HG02588 (cell line): ENCODE results near the gene PRKD1.
"Not testable (repeated sequence)": the region's sequence is repeated elsewhere in the genome, so short reads cannot be mapped to it uniquely, and the experiment has no call there.

Experiments used
- ATAC-seq: cut with Tn5 transposase; IDR thresholded peaks from one replicate; pipeline ENCODE4 v1.9.1; 2021; ENCODE audit warnings: mild to moderate bottlenecking, moderate library complexity; ENCODE audit not compliant: unreplicated experiment

The PRKD1 gene

GRCh38 chr14:29840369-29840892, 87.2 kb downstream of the PRKD1 start:
- ATAC-seq: not testable (repeated sequence)

GRCh38 chr14:29839691-29840090, 88.0 kb downstream of the PRKD1 start:
- ATAC-seq: not testable (repeated sequence)

- no peak for ATAC-seq
Measured at GRCh38 chr14:29838752-29839151, 88.9 kb downstream of the PRKD1 start.

- ATAC-seq: peak; percentile 47
Measured at GRCh38 chr14:29836395-29836794, 91.3 kb downstream of the PRKD1 start.

GRCh38 chr14:29832042-29832441, 95.6 kb downstream of the PRKD1 start:
- ATAC-seq: no peak

- no peak for ATAC-seq
Measured at GRCh38 chr14:29829851-29830250, 97.8 kb downstream of the PRKD1 start.

GRCh38 chr14:29823816-29824215, 103.8 kb downstream of the PRKD1 start:
- ATAC-seq: no peak

GRCh38 chr14:29822430-29822709, 105.3 kb downstream of the PRKD1 start:
- ATAC-seq: no peak

GRCh38 chr14:29821661-29822429, 105.8 kb downstream of the PRKD1 start:
- no peak for ATAC-seq

GRCh38 chr14:29821242-29821641, 106.4 kb downstream of the PRKD1 start:
- no peak for ATAC-seq

GRCh38 chr14:29820785-29821184, 106.9 kb downstream of the PRKD1 start:
- no peak for ATAC-seq

- ATAC-seq: no peak
Measured at GRCh38 chr14:29817767-29818405, 109.8 kb downstream of the PRKD1 start.

- no peak for ATAC-seq
Measured at GRCh38 chr14:29815016-29815674, 112.5 kb downstream of the PRKD1 start.

- ATAC-seq: no peak
Measured at GRCh38 chr14:29814156-29815015, 113.3 kb downstream of the PRKD1 start.

GRCh38 chr14:29810682-29811081, 117.0 kb downstream of the PRKD1 start:
- no peak for ATAC-seq

- no peak for ATAC-seq
Measured at GRCh38 chr14:29810064-29810463, 117.6 kb downstream of the PRKD1 start.

- no peak for ATAC-seq
Measured at GRCh38 chr14:29806124-29806517, 121.5 kb downstream of the PRKD1 start.

- no peak for ATAC-seq
Measured at GRCh38 chr14:29805415-29806123, 122.1 kb downstream of the PRKD1 start.

- no peak for ATAC-seq
Measured at GRCh38 chr14:29804481-29805266, 123.0 kb downstream of the PRKD1 start.

- no peak for ATAC-seq
Measured at GRCh38 chr14:29803045-29803444, 124.6 kb downstream of the PRKD1 start.
